HUES64 (cell line): ENCODE data around the gene DPYSL3.

Source experiments
- H3K27ac ChIP-seq: 2 replicates; pipeline ENCODE4 v1.7.0; 2013; ENCODE audit warnings: low read depth, low read length, inconsistent platforms
- H3K27me3 ChIP-seq: 2 replicates; pipeline ENCODE4 v1.6.1; 2013; ENCODE audit warnings: mild to moderate bottlenecking, low read length; ENCODE audit not compliant: insufficient read depth
- H3K36me3 ChIP-seq: 2 replicates; pipeline ENCODE4 v1.6.1; 2013; ENCODE audit warnings: mild to moderate bottlenecking, low read length; ENCODE audit not compliant: insufficient read depth
- H3K4me1 ChIP-seq: 2 replicates; pipeline ENCODE4 v1.6.1; 2013; ENCODE audit warnings: mild to moderate bottlenecking, low read length, moderate library complexity; ENCODE audit not compliant: insufficient read depth
- H3K4me3 ChIP-seq: 2 replicates; pipeline ENCODE4 v1.5.1; 2013; ENCODE audit warnings: mild to moderate bottlenecking, low read length, moderate library complexity
- H3K9ac ChIP-seq: 2 replicates; pipeline ENCODE4 v1.6.1; 2013; ENCODE audit warnings: mild to moderate bottlenecking, low read depth, low read length
- H3K9me3 ChIP-seq: 2 replicates; pipeline ENCODE4 v1.6.1; 2013; ENCODE audit warnings: low read depth, low read length; ENCODE audit not compliant: insufficient read depth
- WGBS: fragments of 150-250, 120-280 bp; methylation state at CpG from one replicate; pipeline ENCODE4 v1.1.7; 2013; ENCODE audit warnings: missing lambda C conversion rate; 5-methylcytosine and 5-hydroxymethylcytosine counted together

Gene DPYSL3

GRCh38 chr5:147539053-147539452 is 29.2 kb upstream of the DPYSL3 start:
- no peak overlapping the region for H3K9ac ChIP-seq
- H3K4me3 ChIP-seq = no peak overlapping the region
- H3K36me3 ChIP-seq = no peaks in the 10 kb centered on the region
- H3K4me1 ChIP-seq = no peaks in the 10 kb centered on the region
- no peaks in the 10 kb centered on the region for H3K9me3 ChIP-seq
- no peak overlapping the region for H3K27ac ChIP-seq
- H3K27me3 ChIP-seq = no peaks in the 10 kb centered on the region
- 78% methylated on average over 1 of the region's 1 CpG for WGBS

GRCh38 chr5:147538236-147538635 is 28.4 kb upstream of the DPYSL3 start:
- Histone ChIP-seq H3K4me3 (no peak overlapping the region), H3K36me3 (no peaks in the 10 kb centered on the region), H3K27ac (no peak overlapping the region), H3K9ac (no peak overlapping the region), H3K4me1 (no peaks in the 10 kb centered on the region), H3K9me3 (no peaks in the 10 kb centered on the region), H3K27me3 (no peaks in the 10 kb centered on the region)
- WGBS = 96% methylated on average over 1 of the region's 1 CpG

GRCh38 chr5:147534172-147534951 is 24.5 kb upstream of the DPYSL3 start:
- no peak overlapping the region for H3K9ac ChIP-seq
- 91% methylated on average over 2 of the region's 3 CpGs for WGBS
- H3K36me3 ChIP-seq = no peaks in the 10 kb centered on the region
- no peaks in the 10 kb centered on the region for H3K9me3 ChIP-seq
- H3K27ac ChIP-seq = no peak overlapping the region
- no peak overlapping the region for H3K4me3 ChIP-seq
- H3K27me3 ChIP-seq = no peaks in the 10 kb centered on the region
- H3K4me1 ChIP-seq = no peaks in the 10 kb centered on the region; the same call in 1 of the 2 replicates

- H3K36me3 ChIP-seq = no peaks in the 10 kb centered on the region
- H3K9ac ChIP-seq = no peak overlapping the region
- no peaks in the 10 kb centered on the region; the same call in 1 of the 2 replicates for H3K4me1 ChIP-seq
- WGBS = 80% methylated on average over 1 of the region's 1 CpG
- H3K27me3 ChIP-seq = no peaks in the 10 kb centered on the region
- no peak overlapping the region for H3K27ac ChIP-seq
- no peak overlapping the region for H3K4me3 ChIP-seq
- H3K9me3 ChIP-seq = no peaks in the 10 kb centered on the region
These were observed 22.3 kb upstream of the DPYSL3 start for GRCh38 chr5:147532156-147532555.

- no peak overlapping the region for H3K4me3 ChIP-seq
- no peak overlapping the region for H3K27ac ChIP-seq
- H3K9me3 ChIP-seq = no peaks in the 10 kb centered on the region
- no peaks in the 10 kb centered on the region for H3K36me3 ChIP-seq
- no peak overlapping the region for H3K9ac ChIP-seq
- no peaks in the 10 kb centered on the region for H3K27me3 ChIP-seq
- no peaks in the 10 kb centered on the region; the same call in 1 of the 2 replicates for H3K4me1 ChIP-seq
- WGBS = 89% methylated on average over 5 of the region's 7 CpGs
These were observed 20.9 kb upstream of the DPYSL3 start for GRCh38 chr5:147530530-147531389.

- Histone ChIP-seq H3K27me3 (no peaks in the 10 kb centered on the region), H3K36me3 (no peaks in the 10 kb centered on the region), H3K9me3 (no peaks in the 10 kb centered on the region), H3K27ac (no peak overlapping the region), H3K9ac (no peak overlapping the region), H3K4me1 (peaks cover 22% of the 10 kb centered on the region), H3K4me3 (no peak overlapping the region)
- 87% methylated on average over 4 of the region's 4 CpGs for WGBS
These were observed 13.2 kb upstream of the DPYSL3 start for GRCh38 chr5:147523069-147523468.

GRCh38 chr5:147522435-147522834 is 12.6 kb upstream of the DPYSL3 start:
- H3K27me3 ChIP-seq = no peaks in the 10 kb centered on the region
- no peak overlapping the region for H3K9ac ChIP-seq
- H3K4me3 ChIP-seq = no peak overlapping the region
- peaks cover 22% of the 10 kb centered on the region for H3K4me1 ChIP-seq
- no peaks in the 10 kb centered on the region for H3K9me3 ChIP-seq
- 60% methylated on average over 2 of the region's 3 CpGs for WGBS
- no peak overlapping the region for H3K27ac ChIP-seq
- H3K36me3 ChIP-seq = no peaks in the 10 kb centered on the region

- H3K4me3 ChIP-seq = no peak overlapping the region
- 50% methylated on average over 1 of the region's 1 CpG for WGBS
These were observed 10.6 kb upstream of the DPYSL3 start for GRCh38 chr5:147520450-147520849.

GRCh38 chr5:147519380-147519779 is 9.5 kb upstream of the DPYSL3 start:
- H3K27ac ChIP-seq = no peak overlapping the region
- H3K9ac ChIP-seq = no peak overlapping the region
- H3K9me3 ChIP-seq = no peaks in the 10 kb centered on the region
- peaks cover 40% of the 10 kb centered on the region for H3K4me1 ChIP-seq
- H3K27me3 ChIP-seq = no peaks in the 10 kb centered on the region
- WGBS = 88% methylated on average over 1 of the region's 1 CpG
- H3K36me3 ChIP-seq = no peaks in the 10 kb centered on the region
- no peak overlapping the region for H3K4me3 ChIP-seq

More at GRCh38 chr5:147520450-147520849, 10.6 kb upstream of the DPYSL3 start:
- Histone ChIP-seq H3K4me1 (peaks cover 37% of the 10 kb centered on the region), H3K9me3 (no peaks in the 10 kb centered on the region), H3K9ac (no peak overlapping the region), H3K27me3 (no peaks in the 10 kb centered on the region), H3K36me3 (no peaks in the 10 kb centered on the region), H3K27ac (no peak overlapping the region)

- Histone ChIP-seq H3K36me3 (no peaks in the 10 kb centered on the region), H3K9ac (no peak overlapping the region), H3K27ac (no peak overlapping the region), H3K27me3 (no peaks in the 10 kb centered on the region), H3K4me3 (no peak overlapping the region), H3K4me1 (peaks cover 31% of the 10 kb centered on the region), H3K9me3 (no peaks in the 10 kb centered on the region)
- 100% methylated on average over 1 of the region's 1 CpG for WGBS
These were observed 7.5 kb upstream of the DPYSL3 start for GRCh38 chr5:147517383-147517782.

- 83% methylated on average over 5 of the region's 7 CpGs for WGBS
- Histone ChIP-seq H3K4me3 (no peak overlapping the region), H3K9me3 (no peaks in the 10 kb centered on the region), H3K4me1 (peaks cover 27% of the 10 kb centered on the region), H3K27ac (no peak overlapping the region), H3K36me3 (no peaks in the 10 kb centered on the region), H3K9ac (no peak overlapping the region), H3K27me3 (peaks cover 14% of the 10 kb centered on the region)
These were observed 5.4 kb upstream of the DPYSL3 start for GRCh38 chr5:147515269-147515668.
